HG03457 (cell line): ENCODE data around the gene SLC38A3.

Experiments
- ATAC-seq: cut with Tn5 transposase; IDR thresholded peaks from one replicate; pipeline ENCODE4 v1.9.1; 2021; ENCODE audit warnings: moderate number of reproducible peaks; ENCODE audit not compliant: unreplicated experiment

Gene SLC38A3

DNA sequence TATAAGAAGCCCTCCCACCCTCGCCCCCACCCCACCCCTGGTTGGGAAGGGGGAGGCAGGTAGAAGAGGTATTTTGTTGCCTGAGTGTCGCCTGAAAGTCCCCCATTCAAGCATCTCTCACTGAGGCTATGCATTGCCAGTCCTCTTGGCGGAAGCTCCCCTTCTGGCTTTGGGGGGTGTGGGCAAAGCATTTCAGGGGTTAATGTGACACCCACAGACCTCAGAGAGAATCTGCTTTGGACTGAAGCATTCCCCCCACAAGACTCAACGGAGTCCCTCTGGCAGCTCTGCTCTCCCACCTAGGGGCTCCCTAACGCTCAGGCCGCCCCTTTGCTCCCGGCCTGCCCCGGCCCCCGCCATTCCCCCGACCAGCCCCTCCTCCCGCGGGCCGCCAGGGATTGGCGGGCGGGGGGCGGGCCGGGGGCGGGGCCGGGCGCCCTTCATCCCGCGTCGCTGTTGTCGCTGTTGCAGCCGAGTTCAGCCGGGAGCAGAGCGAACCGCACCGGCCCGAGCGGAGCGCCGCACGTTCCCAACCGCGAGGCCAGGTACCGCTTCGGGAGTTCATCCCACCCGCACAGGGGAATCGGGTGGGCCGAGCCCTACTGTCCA lies at the start of gene SLC38A3:
TSS of gene SLC38A3 (plus strand) at position 468 of the 609 bp plus-strand sequence. CDS start 8,929 bp downstream, outside the sequence.
- ATAC-seq = no peak

DNA sequence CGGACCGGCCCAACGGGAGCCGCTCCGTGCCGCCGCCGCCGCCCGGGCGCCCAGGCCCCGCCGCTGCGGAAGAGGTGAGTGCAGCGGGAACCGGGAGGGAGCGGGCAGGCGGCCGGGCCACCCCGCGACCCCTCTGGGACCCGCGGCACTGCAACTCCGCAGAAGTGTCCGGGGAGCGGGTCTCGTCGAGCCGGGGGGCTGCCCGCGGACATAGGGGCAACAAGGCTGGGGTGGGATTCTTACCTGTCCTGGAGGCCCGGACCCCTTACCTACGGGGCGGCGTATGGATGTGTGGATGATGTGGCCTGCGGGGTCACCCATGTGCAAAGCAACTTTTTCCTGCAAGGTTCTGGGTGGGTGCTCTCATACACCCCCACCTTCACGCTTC lies 49.6 kb upstream of the SLC38A3 start:
- ATAC-seq = no peak

DNA sequence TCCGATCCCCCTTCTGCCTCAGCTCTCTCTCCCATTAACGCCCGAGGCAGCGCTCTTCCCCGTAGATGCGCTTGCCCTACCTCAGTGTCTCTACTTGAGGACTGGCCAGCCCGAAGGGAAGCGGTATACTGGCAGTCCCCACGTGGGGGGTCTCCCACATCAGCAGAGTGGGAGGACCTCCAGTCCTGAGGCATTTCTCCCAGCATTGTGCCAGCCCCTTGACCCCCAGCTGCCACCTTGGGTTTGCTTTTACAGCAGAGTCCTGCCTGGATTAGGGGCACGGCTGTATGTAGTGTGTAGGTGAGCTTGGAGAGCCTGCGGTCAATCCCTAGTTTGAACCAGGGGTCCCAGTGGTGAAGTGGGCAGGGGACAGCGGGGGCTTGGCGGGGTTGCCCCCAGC lies 49.2 kb upstream of the SLC38A3 start:
- no peak for ATAC-seq

DNA sequence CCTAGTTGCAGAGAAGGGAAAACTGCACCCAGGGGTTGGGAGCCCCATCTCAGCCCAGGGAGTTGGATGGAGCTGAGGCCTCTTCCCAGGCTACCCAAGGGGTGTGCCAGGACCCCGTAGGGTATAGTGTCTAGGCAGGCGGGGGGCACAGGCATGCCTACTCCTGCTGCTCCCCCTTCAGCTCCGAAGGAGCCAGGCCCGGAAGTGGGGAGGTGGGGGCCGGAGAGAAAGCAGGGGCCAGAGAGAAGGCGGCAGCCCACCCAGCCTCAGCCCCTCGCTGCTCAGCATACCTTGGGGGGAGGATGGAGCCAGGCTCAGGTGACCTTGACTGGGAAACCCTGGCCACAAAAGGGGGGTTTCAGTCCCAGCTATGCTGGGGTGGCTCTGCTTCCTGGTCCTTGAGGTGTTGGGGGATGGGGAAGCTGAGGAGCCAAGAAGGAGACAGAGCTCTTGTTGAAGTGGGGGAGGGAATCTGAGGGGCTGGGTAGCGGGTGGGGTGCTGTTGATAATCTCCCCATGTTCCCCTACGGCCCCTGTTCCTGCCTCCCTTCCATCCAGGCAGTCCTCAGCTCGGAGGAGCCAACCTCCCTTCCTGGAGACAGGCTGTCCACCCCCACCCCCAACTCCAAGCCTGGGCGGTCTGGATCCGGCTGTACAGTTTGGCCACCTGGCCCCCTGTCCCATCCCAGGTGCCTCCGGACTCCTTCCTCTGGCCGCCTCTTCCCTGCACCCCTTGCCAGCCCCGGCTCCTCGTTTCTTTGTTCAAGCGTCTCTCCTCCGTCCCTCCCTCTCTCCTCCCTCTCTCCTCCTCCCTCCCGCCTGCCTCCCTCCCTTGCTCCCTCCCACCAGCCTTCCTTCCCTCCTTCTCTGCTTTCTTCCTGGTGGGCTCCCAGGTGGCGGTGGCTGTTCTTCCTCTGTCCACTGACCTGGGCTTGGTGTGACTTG lies 48.2 kb upstream of the SLC38A3 start:
- no peak for ATAC-seq

DNA sequence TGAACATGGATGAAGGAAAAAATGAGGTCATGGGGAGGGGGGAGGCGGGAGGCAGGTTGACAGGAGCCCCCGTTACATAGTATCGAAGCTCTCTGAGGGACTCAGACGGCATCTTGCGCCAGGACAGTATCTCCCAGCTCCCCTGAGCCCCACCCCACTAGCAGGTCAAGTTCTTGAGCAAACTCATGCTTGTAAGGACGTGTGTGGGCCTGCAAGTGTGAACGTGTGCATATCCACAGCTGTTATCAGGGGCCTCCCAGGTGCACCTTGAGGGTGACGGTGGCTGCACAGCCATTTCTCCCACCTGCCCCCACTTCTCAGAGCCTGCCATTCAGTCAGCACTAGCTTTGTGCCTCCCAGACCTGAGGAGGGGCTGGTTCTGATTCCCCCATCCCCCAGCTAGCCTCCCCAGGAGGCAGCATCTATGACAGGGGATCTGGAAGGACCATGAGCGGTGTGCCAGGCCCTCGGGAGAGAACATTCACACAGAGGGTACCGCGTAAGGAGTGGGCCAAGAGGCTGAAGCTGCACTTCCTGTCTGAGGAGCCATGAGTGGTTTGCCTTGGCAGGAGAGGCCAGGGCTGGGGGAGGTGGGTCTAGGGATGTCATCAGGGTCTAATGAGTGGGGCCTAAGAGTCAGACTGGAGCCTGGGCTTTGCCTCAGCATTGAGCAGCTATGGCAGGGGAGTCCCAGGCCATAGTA lies 47.1 kb upstream of the SLC38A3 start:
- ATAC-seq = no peak

DNA sequence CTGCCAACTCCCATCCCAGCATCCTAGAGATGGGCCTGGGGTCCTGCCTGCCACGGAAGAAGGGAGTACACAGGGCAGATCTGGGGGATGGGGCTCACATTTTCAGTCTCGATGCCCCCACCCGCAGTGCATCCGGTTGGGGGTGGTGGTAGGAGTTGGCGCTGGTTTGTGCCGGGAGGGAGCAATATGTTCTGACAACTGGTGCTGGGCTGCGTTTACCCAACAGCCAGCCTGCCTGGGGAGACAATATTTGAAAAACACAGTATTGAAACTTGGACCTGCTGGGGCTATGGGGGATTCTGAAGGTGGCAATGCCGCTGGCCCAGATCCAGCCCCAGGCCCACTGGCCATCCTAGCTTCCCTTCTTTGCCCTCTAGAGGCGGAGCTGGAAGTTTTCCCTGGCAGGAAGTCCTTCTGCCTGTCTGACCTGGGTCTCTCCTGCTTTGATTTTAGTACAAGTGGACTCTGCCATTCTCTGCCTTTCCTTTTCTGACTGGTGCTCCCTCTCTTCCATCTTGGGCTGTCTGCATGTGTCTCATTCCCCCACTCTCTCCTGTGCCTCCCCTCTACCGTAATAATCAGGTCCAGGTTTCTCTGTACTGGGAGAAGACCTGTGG lies 46.4 kb upstream of the SLC38A3 start:
- ATAC-seq = no peak

DNA sequence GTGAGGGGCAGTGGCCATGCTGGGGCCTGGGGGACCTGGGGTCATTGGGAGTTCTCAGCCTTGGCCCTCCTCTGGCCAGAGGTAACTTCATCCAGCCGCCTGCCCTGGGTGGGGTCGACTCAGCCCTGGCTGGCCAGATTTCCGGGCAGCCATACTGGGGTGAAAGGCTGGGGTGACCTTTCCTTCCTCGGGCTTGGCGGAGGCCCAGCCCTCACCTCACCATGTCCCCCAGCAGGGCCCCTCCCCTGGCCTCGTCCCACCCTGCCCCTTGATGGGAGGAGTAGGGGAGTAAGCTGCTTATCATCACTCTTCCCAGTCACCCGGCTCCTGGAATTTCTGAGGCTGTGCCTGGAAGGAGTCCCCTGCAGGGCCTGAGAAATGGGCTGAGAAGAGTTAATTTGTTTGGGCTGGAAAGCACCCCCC lies 44.5 kb upstream of the SLC38A3 start:
- no peak for ATAC-seq

DNA sequence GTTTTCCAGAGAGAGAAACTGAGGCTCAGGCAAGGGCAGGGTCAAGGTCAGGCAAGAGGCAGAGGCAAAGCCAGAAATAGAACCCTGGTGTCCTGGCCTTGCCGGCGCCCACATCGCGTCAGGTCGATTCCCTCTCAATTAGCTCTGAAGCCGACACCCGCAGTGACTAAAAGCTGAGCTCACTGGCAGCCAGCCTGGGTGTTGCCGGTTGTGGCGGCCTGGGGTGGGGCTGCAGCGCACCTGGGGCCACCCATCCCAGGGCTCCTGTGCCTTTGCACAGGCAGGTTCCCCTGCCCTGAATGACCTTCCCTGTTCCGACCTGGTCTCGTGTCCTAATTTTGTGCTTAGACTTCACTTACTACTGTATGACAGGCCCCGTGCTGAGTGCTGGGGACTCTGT lies 43.8 kb upstream of the SLC38A3 start:
- no peak for ATAC-seq

DNA sequence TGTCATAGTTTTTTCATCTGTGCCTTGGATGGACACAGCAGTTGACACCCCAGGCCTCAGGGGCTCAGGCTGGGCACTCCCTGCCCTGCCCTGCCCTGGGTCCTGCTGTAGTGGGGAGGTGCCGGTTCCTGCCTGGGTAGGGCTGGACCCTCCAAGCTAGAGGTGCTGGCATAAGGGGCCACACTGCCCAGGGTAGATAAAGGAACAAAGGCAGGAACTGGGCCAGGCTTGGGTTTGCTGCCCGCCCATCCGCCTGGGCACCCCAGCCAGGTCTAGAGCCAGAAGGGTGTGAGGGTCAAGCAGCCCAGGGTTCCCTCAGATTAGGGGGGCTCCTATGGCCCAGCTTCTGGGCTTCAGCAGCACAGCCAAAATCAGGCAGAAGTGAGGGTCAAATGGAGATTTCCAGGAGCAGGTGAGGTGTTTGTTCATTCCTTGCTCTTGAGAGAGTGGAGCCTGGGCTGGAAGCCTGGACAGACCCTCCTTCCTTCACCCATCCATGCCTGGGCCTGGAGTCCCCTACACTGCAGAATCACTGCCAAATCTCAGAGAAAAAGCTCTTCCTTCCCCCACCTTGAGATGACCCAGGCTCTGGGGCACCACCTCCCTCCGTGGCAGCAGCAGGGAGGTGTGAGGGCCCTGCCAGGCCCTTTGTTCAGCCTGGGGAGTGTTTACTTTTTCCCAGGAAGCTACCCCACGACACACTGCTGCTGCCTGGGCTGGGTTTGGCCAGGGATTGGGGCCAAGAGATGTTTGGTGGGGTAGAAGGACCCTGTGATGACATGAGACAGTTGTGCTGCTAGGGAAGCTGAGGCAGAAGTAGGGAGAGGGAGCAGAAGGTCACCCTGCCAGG lies 42.8 kb upstream of the SLC38A3 start:
- ATAC-seq = no peak

DNA sequence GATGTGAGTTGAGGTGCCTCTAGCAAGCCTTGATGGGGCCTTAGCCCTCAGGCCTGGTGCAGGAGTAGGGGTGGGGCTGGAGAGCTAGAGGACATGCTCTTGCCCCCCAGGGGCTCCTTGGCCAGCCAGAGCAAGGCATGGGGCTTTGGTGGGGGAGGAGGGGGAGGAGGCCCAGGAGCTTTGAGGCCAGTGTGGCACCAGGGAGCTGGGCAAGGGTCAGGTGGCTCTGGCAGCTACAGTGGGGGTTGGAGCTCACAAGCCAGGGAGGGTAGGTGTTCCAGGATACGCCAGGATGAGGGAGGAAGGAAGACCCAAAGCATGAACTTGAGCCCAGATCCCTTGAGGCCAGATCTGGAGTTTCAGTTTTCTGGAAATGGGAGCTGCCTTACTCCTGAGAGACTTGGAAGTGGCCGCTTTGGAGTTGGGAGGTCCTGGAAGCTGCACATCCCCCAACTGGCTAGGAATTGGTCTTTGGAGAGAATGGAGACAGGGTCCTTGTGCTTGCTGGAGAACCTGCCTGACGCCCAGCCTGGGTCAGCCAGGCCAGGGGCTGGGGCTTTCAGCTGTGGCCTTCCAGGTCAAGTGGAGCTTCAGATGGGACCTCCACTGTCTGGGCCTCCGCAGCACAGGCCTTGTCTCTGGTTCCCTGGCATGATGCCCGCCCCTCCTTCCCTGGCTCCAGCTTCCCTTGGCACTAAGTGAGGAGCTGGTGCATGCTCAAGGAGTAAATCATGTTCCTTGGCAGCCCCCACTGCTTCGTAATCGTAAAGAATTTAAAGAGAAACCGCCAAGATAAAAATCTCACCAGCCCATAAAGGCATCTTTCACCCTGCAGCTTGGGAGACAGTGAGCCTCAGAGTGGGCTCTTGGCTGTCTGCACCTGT lies 41.3 kb upstream of the SLC38A3 start:
- ATAC-seq = no peak

DNA sequence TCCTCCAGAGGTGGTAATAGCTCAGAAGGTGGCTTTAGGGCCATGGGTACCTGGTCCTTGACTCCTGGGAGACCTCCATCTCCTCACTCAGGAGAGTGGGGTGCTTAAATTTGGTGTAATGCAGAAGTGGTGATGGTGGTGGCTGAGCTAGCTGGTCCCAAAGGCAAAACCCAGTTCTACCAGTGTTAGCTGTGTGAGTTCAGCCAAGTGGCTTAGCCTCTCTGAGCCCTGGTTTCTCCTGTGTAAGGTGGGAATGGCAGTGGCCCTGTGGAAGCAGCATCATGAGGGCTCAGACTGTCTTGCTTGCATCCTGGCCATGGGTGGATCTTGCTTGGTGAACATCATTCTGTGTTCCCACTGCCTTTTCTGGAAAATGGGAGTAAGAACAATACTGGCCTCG lies 40.6 kb upstream of the SLC38A3 start:
- no peak for ATAC-seq

DNA sequence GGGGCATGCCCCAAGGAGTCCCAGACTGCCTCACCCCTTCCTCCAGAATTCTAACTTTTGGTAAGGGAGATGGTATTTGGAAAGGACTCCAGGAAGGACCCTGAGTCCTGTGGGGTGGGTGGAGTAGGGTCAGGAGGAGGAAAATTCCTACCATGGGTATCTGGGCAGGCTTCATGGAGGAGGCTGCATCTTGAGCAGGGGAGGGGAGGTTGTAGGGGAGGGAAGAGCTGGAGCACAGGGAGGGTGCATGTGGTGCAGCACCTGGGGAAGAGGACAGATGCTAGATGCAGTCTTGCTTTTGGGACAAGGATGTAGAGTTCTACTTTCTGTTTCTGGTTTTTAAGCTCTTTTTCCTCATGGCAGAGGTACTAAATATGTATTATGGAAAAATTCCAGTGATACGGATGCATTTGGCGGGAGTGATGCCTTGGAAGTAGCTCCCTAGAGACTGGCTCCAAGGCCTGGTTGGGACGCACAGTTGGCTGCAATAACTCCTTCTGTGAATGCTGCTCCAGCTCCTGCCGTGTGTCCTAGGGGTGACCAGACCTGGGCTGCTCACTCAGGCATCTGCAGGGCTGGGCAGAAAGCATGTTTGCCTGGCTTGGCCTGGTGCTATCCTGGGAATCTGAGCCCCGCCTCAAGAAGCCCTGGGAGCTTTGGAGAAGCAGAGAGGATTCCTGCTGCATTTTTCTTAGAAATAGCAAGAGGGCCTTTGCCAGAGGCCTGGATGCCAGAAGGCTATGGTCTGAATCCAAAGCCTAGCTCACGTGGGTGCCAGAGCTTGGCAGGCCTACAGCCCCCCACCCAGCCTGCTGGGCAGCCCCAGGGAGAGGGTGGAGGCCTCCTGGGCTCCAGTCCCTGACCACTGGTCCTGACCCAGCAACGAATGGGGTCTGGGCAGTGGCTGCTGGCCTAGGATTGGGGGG lies 39.8 kb upstream of the SLC38A3 start:
- ATAC-seq = no peak

DNA sequence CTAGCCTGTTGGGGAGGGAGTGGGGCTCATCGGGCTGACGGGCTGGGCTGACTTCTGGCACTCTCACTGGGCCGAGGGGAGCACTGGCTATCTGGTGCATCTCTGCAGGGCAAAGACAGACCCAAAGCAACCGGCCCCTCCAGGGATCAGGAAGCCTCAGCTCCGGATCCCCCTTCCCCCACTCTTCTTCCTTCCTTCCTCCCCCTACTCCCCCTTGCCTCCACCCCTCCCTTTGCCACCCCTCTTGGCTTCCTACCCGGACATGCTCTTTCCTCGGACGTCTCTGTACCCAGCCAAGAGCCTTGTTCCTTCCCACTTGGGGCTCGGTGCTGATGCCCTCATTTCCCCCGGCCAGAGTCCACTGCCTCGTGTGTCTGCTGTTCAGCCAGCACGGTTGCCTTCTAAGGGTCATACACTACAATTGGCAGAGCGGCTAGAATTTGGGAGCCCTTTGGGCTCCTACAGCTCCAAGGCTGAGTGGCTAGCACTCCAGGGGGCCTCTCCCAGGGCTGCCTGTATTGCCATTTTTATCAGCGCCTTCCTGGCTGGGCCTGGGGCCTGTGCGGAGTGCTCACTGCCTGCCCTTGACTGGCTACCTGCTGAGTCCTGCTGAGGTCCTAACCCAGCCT lies 39.0 kb upstream of the SLC38A3 start:
- no peak for ATAC-seq

DNA sequence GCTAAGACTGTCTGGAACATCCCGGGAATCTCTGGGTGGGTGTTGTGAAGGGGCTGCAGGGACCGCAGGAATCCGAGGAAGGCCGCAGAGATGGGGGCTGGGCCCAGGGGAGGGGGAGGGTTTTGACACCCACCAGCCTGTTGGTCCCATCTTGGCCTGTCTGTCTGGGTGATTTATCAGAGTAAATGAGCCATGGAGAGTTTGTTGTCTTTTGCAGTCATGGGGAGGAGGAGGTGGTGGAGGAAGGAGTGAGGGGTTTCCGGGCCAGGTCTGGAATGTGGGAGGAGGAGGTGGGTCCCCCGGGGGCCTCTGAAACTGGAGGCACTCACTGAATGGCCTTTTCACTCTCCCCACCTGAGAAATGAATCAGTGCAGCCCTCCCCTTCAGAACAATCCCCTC lies 38.5 kb upstream of the SLC38A3 start:
- no peak for ATAC-seq

DNA sequence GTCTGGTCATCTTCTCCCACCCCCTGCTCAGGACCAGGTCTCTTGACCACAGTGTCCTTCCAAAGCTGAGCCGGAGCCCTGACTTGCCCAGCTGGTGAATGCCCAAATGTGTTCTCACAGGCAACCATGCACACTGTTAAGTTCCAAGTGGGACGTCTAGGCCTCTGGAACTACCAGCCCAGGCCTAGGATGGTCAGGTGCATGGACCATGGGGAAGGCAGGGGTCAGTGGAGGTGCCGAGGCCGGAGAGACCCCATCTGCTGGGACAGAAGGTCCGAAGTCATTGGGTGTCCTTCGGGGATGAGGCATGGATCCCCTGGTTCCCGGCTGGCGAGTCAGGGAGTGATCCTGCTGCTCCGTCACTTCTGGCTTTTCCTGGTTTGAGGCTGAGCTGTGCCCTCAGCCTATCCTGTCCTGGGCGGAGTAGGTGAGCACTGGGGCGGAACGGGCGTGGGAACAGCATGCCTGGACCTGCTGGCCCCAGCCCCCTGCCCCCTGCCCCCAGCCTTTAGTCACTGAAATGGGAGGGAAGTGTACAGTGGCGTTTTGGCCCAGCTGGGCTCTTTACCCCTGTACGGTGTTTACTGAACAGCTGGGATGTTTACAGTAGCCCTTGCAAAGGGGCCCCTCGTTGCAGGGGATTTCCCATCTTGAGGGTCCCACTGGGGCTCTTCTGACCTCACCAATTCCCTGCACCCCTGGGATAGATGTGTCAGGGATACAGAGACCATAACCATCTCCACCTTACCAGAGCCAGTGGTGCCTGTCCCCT lies 37.8 kb upstream of the SLC38A3 start:
- ATAC-seq = no peak

DNA sequence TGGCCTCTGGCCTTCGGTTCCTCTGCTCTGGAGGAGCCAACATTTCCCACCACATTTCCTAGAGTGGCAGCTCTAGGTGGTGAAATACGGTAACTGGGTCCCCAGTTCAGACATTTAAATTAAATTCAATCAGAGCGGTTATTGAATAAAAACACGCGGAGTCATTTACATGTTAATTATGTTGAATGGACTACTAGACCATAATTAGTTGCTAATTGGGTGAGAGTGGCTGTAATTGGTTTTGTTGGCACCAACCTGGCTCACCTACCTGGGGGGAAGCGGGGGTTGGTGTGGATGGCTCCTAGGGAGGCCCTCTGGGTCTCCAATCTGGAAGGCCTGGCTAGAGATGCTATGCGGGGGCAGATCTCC lies 37.2 kb upstream of the SLC38A3 start:
- no peak for ATAC-seq

DNA sequence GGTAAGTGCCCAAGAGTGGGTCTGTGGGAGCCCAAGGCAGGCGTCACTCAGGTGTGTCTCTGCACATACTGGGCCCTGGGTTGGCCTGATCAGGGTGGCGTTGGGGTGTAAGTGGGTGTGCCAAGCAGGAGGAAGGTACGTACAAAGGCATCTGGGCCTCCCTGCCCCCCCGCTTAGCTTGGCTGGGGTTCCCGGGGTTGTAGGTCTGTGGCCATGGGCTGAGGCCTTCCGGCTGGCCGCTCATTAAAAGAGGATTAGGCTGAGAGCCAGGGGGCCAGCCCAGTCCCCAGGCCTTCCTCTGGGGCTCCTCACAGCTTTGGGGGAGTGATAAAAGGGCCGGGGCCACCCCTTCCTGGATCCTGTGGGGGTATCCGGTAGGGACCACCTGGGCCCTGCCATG lies 36.7 kb upstream of the SLC38A3 start:
- no peak for ATAC-seq
